MCF 10A (cell line): ENCODE results near the gene SLC6A11. TPM values are rescaled to one million over a fixed set of nuclear protein-coding genes. Genes with fewer than 3 reads are reported as not detected.

Experiments
- BruUV-seq: library from RNA; stranded (reverse); fragments of 400-500 nt; replicated peaks from 2 replicates; lab custom pipeline; 2021; lab: Mats Ljungman, UMichigan
- CTCF ChIA-PET: fragments of 300-600 bp; sonication (Branson Sonifier 250); formaldehyde crosslinking; extraction: SDS; loops from one replicate; lab custom pipeline; 2021; ENCODE audit warnings: antibody characterized with exemption, inconsistent platforms; lab: Yijun Ruan, JAX
- POLR2A ChIA-PET: fragments of 300-600, 350-650 bp; sonication (Branson Sonifier 250); formaldehyde crosslinking; extraction: SDS; loops from one replicate; lab custom pipeline; 2020; ENCODE audit warnings: antibody characterized with exemption, inconsistent platforms; lab: Yijun Ruan, JAX
- DNase-seq: peaks from one replicate; pipeline ENCODE4 v3.0.0-alpha.2; 2018; ENCODE audit not compliant: unreplicated experiment
- H3K27ac Mint-ChIP-seq: one replicate; pipeline ENCODE4 v1.8.0; 2022; ENCODE audit warnings: mild to moderate bottlenecking, low read depth, mixed read lengths; ENCODE audit not compliant: unreplicated experiment
- H3K27me3 Mint-ChIP-seq: one replicate; pipeline ENCODE4 v1.8.0; 2022; ENCODE audit warnings: mixed read lengths; ENCODE audit not compliant: insufficient read depth, unreplicated experiment
- H3K36me3 Mint-ChIP-seq: one replicate; pipeline ENCODE4 v1.8.0; 2022; ENCODE audit warnings: mild to moderate bottlenecking, moderate library complexity, mixed read lengths; ENCODE audit not compliant: insufficient read depth, unreplicated experiment
- H3K4me1 Mint-ChIP-seq: one replicate; pipeline ENCODE4 v1.8.0; 2022; ENCODE audit warnings: mixed read lengths; ENCODE audit not compliant: insufficient read depth, unreplicated experiment
- H3K4me3 Mint-ChIP-seq: one replicate; pipeline ENCODE4 v1.8.0; 2022; ENCODE audit warnings: mild to moderate bottlenecking, moderate library complexity, mixed read lengths; ENCODE audit not compliant: unreplicated experiment
- H3K9me3 Mint-ChIP-seq: one replicate; pipeline ENCODE4 v1.8.0; 2022; ENCODE audit warnings: mixed read lengths; ENCODE audit not compliant: unreplicated experiment
- intact Hi-C: fragments of 100-400 bp; cut with micrococcal nuclease; formaldehyde crosslinking; loops from 2 replicates; pipeline ENCODE4 v1.14.1; 2022
- total RNA-seq: library from RNA; stranded (reverse); gene quantifications from 2 replicates; pipeline ENCODE4 v1.2.3, GENCODE V29; 2022
- TF ChIP-seq, protein P1 (sequence below): fragments of 200-600 bp; IDR thresholded peaks from one replicate; pipeline ENCODE4 v1.8.0; 2022; ENCODE audit warnings: antibody characterized with exemption, mild to moderate bottlenecking; ENCODE audit not compliant: unreplicated experiment

Gene SLC6A11
- total RNA-seq, 1 experiment from 2014 or later, result 1.4 TPM

GRCh38 chr3:10870296-10870695 lies 54.3 kb downstream of the SLC6A11 start:
- no peak overlapping the region for H3K4me3 Mint-ChIP-seq

GRCh38 chr3:10873415-10873814 lies 57.4 kb downstream of the SLC6A11 start:
- DNase-seq, result no peak
- BruUV-seq, result no TSS peak
- Mint-ChIP-seq H3K4me1 (peaks cover 6% of the 10 kb centered on the region), H3K27me3 (peaks cover 16% of the 10 kb centered on the region), H3K9me3 (no peaks in the 10 kb centered on the region), H3K4me3 (no peak overlapping the region), H3K27ac (no peak overlapping the region), H3K36me3 (peaks cover 6% of the 10 kb centered on the region)
- TF ChIP-seq, protein P1, sequence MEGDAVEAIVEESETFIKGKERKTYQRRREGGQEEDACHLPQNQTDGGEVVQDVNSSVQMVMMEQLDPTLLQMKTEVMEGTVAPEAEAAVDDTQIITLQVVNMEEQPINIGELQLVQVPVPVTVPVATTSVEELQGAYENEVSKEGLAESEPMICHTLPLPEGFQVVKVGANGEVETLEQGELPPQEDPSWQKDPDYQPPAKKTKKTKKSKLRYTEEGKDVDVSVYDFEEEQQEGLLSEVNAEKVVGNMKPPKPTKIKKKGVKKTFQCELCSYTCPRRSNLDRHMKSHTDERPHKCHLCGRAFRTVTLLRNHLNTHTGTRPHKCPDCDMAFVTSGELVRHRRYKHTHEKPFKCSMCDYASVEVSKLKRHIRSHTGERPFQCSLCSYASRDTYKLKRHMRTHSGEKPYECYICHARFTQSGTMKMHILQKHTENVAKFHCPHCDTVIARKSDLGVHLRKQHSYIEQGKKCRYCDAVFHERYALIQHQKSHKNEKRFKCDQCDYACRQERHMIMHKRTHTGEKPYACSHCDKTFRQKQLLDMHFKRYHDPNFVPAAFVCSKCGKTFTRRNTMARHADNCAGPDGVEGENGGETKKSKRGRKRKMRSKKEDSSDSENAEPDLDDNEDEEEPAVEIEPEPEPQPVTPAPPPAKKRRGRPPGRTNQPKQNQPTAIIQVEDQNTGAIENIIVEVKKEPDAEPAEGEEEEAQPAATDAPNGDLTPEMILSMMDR, result no peak
- CTCF ChIA-PET, result interaction anchor here (0.9 to 1.7 kb wide), 3 partner anchors 100 to 187 kb away, joined by 3 read pairs; no protein-coding TSS in a partner anchor
- POLR2A ChIA-PET, result interaction anchor here (0.6 kb wide), 1 partner anchor 57 kb away, joined by 3 read pairs; no protein-coding TSS in a partner anchor
- intact Hi-C loops, result no loop called here

More at GRCh38 chr3:10870296-10870695, 54.3 kb downstream of the SLC6A11 start:
- no peak overlapping the region for H3K27ac Mint-ChIP-seq
- DNase-seq, result no peak
- intact Hi-C loops, result no loop called here
- H3K27me3 Mint-ChIP-seq, result peaks cover 16% of the 10 kb centered on the region
- no peaks in the 10 kb centered on the region for H3K36me3 Mint-ChIP-seq
- CTCF ChIA-PET, result interaction anchor here (0.7 kb wide), 1 partner anchor 82 kb away, joined by 3 read pairs; no protein-coding TSS in a partner anchor
- H3K4me1 Mint-ChIP-seq, result peaks cover 6% of the 10 kb centered on the region
- peaks cover 7% of the 10 kb centered on the region for H3K9me3 Mint-ChIP-seq
- TF ChIP-seq, protein P1, result no peak
- BruUV-seq, result no TSS peak
- POLR2A ChIA-PET, result no interaction called here

- POLR2A ChIA-PET, result no interaction called here
- CTCF ChIA-PET, result interaction anchor here (0.7 to 1.1 kb wide), 2 partner anchors 10 to 1879 kb away, joined by 3 to 5 read pairs; no protein-coding TSS in a partner anchor
- Mint-ChIP-seq H3K27me3 (peaks cover 16% of the 10 kb centered on the region), H3K36me3 (peaks cover 6% of the 10 kb centered on the region), H3K4me1 (no peaks in the 10 kb centered on the region), H3K4me3 (no peak overlapping the region), H3K9me3 (no peaks in the 10 kb centered on the region), H3K27ac (no peak overlapping the region)
- intact Hi-C loops, result no loop called here
- DNase-seq, result no peak
- BruUV-seq, result no TSS peak
- TF ChIP-seq, protein P1, result no peak
These were observed 59.9 kb downstream of the SLC6A11 start for GRCh38 chr3:10875914-10876313.

DNA sequence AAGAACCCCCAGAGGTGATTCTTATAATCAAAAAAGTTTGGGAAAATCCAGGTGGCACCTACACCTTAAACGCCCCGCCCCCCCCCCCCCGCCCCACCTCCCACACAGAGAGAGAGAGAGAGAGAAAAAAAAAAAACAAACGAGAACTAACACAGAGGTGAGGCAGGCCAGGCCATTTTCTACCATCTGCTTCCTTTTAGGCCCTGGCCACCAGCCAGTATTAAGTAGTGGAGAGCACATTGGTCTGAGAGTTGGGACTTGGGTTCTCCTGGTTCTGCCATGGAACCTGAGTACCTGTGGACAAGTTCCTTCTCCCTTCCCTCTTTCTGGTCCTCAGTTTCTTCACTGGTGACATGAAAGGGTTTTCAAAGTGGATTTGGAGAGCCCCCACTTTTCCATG lies 60.6 kb downstream of the SLC6A11 start:
- H3K9me3 Mint-ChIP-seq, result no peaks in the 10 kb centered on the region
- ChIA-PET CTCF (no interaction called here), POLR2A (no interaction called here)
- intact Hi-C loops, result no loop called here
- H3K4me1 Mint-ChIP-seq, result no peaks in the 10 kb centered on the region
- TF ChIP-seq, protein P1, result no peak
- no peak overlapping the region for H3K4me3 Mint-ChIP-seq
- peaks cover 6% of the 10 kb centered on the region for H3K36me3 Mint-ChIP-seq
- BruUV-seq, result no TSS peak
- peaks cover 14% of the 10 kb centered on the region for H3K27me3 Mint-ChIP-seq
- H3K27ac Mint-ChIP-seq, result no peak overlapping the region
- DNase-seq, result no peak
